Fibroblast of skin of right biceps (primary cell): Measurements from ENCODE around the gene RNU6-8.

Experiments
- DNase-seq: peaks from one replicate; pipeline ENCODE4 v3.0.0-alpha.2; 2013

RNU6-8 gene

GRCh38 chr14:32202998-32203882, at the start of gene RNU6-8:
TSS of gene RNU6-8 (minus strand) at chr14:32203269.
- peak; percentile 88 for DNase-seq

- DNase-seq, result peak; percentile 75
Observed at GRCh38 chr14:32252030-32252670, 49.1 kb upstream of the RNU6-8 start.

- no peak for DNase-seq
Observed at GRCh38 chr14:32251530-32251929, 48.5 kb upstream of the RNU6-8 start.

GRCh38 chr14:32250681-32251080, 47.6 kb upstream of the RNU6-8 start:
- DNase-seq, result no peak

GRCh38 chr14:32249780-32250179, 46.7 kb upstream of the RNU6-8 start:
- DNase-seq, result no peak

- DNase-seq, result no peak
Observed at GRCh38 chr14:32249371-32249770, 46.3 kb upstream of the RNU6-8 start.

GRCh38 chr14:32246751-32247150, 43.7 kb upstream of the RNU6-8 start:
- DNase-seq, result no peak

- peak; percentile 23 for DNase-seq
Observed at GRCh38 chr14:32244404-32244803, 41.3 kb upstream of the RNU6-8 start.

- DNase-seq, result peak; percentile 43
Observed at GRCh38 chr14:32233260-32233659, 30.2 kb upstream of the RNU6-8 start.

- no peak for DNase-seq
Observed at GRCh38 chr14:32232481-32232880, 29.4 kb upstream of the RNU6-8 start.

GRCh38 chr14:32230695-32231280, 27.7 kb upstream of the RNU6-8 start:
- peak; percentile 93 for DNase-seq

GRCh38 chr14:32230181-32230580, 27.1 kb upstream of the RNU6-8 start:
- DNase-seq, result peak; percentile 90

GRCh38 chr14:32226056-32226455, 23.0 kb upstream of the RNU6-8 start:
- peak; percentile 28 for DNase-seq

- DNase-seq, result no peak
Observed at GRCh38 chr14:32225378-32225920, 22.4 kb upstream of the RNU6-8 start.

- DNase-seq, result peak; percentile 80
Observed at GRCh38 chr14:32224737-32225377, 21.8 kb upstream of the RNU6-8 start.

- no peak for DNase-seq
Observed at GRCh38 chr14:32217301-32217700, 14.2 kb upstream of the RNU6-8 start.

GRCh38 chr14:32212833-32213232, 9.8 kb upstream of the RNU6-8 start:
- DNase-seq, result no peak

GRCh38 chr14:32211068-32211404, 8.0 kb upstream of the RNU6-8 start:
- DNase-seq, result no peak

- no peak for DNase-seq
Observed at GRCh38 chr14:32209471-32209870, 6.4 kb upstream of the RNU6-8 start.

- no peak for DNase-seq
Observed at GRCh38 chr14:32208490-32208889, 5.4 kb upstream of the RNU6-8 start.

GRCh38 chr14:32206552-32206951, 3.5 kb upstream of the RNU6-8 start:
- DNase-seq, result no peak

GRCh38 chr14:32205984-32206383, 2.9 kb upstream of the RNU6-8 start:
- DNase-seq, result no peak

- DNase-seq, result no peak
Observed at GRCh38 chr14:32205554-32205953, 2.5 kb upstream of the RNU6-8 start.
